SK-N-SH (cell line): ENCODE data around the gene TMEM120B. TPM values are rescaled to one million over a fixed set of nuclear protein-coding genes. Genes with fewer than 3 reads are reported as not detected.

Source experiments
- CTCF ChIA-PET: fragments of 300-600, 350-600 bp; formaldehyde crosslinking; extraction: SDS; loops from one replicate; lab custom pipeline; 2021; lab: Yijun Ruan, JAX
- POLR2A ChIA-PET: fragments of 350-600 bp; sonication (Branson Sonifier 250); formaldehyde crosslinking; extraction: SDS; loops from one replicate; lab custom pipeline; 2020; ENCODE audit warnings: antibody characterized with exemption, inconsistent platforms; lab: Yijun Ruan, JAX
- DNase-seq: peaks from one replicate; pipeline ENCODE4 v3.0.0; 2012
- H2AFZ ChIP-seq: fragments of 200-600 bp; sonication (generic); 2 replicates; pipeline ENCODE4 v1.8.1; 2016; ENCODE audit warnings: antibody characterized with exemption, mild to moderate bottlenecking, low read depth
- H3F3A ChIP-seq: fragments of 200-600 bp; sonication (generic); replicated peaks from 2 replicates; pipeline ENCODE3; 2016; ENCODE audit warnings: antibody characterized with exemption, mild to moderate bottlenecking; ENCODE audit not compliant: insufficient read depth
- H3K27ac ChIP-seq, 2 experiments: fragments of 200-500 bp in 1 of 2; fragments of 200-600 bp in 1 of 2; sonication (Bioruptor generic) in 1 of 2; sonication (generic), shearing (Covaris generic) in 1 of 2; 2 replicates each; pipeline versions ENCODE4 v1.5.1 to v1.6.1; 2014 to 2016; ENCODE audit warnings: low read depth in 2 of 2, inconsistent platforms in 1 of 2, low read length in 1 of 2, mild to moderate bottlenecking in 1 of 2, mixed read lengths in 1 of 2
- H3K27me3 ChIP-seq: fragments of 200-600 bp; sonication (generic), shearing (Covaris generic); 2 replicates; pipeline ENCODE4 v1.6.1; 2016; ENCODE audit warnings: mixed run types; ENCODE audit not compliant: insufficient read depth
- H3K36me3 ChIP-seq, 2 experiments: fragments of 200-500 bp in 1 of 2; fragments of 200-600 bp in 1 of 2; sonication (Bioruptor generic) in 1 of 2; sonication (generic) in 1 of 2; replicated peaks in 1 of 2; 2 replicates each; pipeline versions ENCODE3 to v1.5.1; 2014 to 2016; ENCODE audit warnings: low read length in 1 of 2, mild to moderate bottlenecking in 1 of 2; ENCODE audit not compliant: insufficient read depth in 2 of 2, control insufficient read depth in 1 of 2
- H3K4me1 ChIP-seq, 2 experiments: fragments of 200-500 bp in 1 of 2; fragments of 200-600 bp in 1 of 2; sonication (Bioruptor generic) in 1 of 2; sonication (generic), shearing (Covaris generic) in 1 of 2; 2 replicates each; pipeline versions ENCODE4 v1.5.1 to v1.6.1; 2014 to 2016; ENCODE audit warnings: low read depth in 1 of 2, low read length in 1 of 2, mixed run types in 1 of 2; ENCODE audit not compliant: insufficient read depth in 2 of 2, control insufficient read depth in 1 of 2
- H3K4me2 ChIP-seq: fragments of 200-600 bp; sonication (generic), shearing (Covaris generic); 2 replicates; pipeline ENCODE4 v1.6.1; 2017; ENCODE audit warnings: mixed run types
- H3K4me3 ChIP-seq, 2 experiments: fragments of 200-500 bp in 1 of 2; fragments of 200-600 bp in 1 of 2; sonication (Bioruptor generic) in 1 of 2; sonication (generic), shearing (Covaris generic) in 1 of 2; 2 replicates each; pipeline versions ENCODE4 v1.5.1 to v1.8.1; 2014 to 2016; ENCODE audit warnings: low read depth in 2 of 2, inconsistent platforms in 1 of 2, low read length in 1 of 2, mild to moderate bottlenecking in 1 of 2, mixed read lengths in 1 of 2, moderate library complexity in 1 of 2
- H3K79me2 ChIP-seq: fragments of 200-600 bp; sonication (generic); 2 replicates; pipeline ENCODE4 v1.8.1; 2017; ENCODE audit warnings: mild to moderate bottlenecking; ENCODE audit not compliant: insufficient read depth
- H3K9ac ChIP-seq: fragments of 200-600 bp; sonication (generic); 2 replicates; pipeline ENCODE4 v1.6.1; 2017; ENCODE audit warnings: mixed run types
- H3K9me2 ChIP-seq: fragments of 200-600 bp; sonication (generic); 2 replicates; pipeline ENCODE4 v1.6.1; 2017; ENCODE audit warnings: mixed run types
- H3K9me3 ChIP-seq: fragments of 200-600 bp; sonication (generic); 2 replicates; pipeline ENCODE4 v1.6.1; 2017; ENCODE audit warnings: mixed run types, mild to moderate bottlenecking, moderate library complexity
- H4K20me1 ChIP-seq: fragments of 200-600 bp; sonication (generic); 2 replicates; pipeline ENCODE4 v1.6.1; 2017; ENCODE audit warnings: mild to moderate bottlenecking, mixed run types; ENCODE audit not compliant: insufficient read depth
- CHD2 ChIP-seq: fragments of 150-350 bp; IDR thresholded peaks from 2 replicates; pipeline ENCODE4 v1.6.1; 2018; ENCODE audit warnings: low read length; ENCODE audit not compliant: partially characterized antibody
- FOSL2 ChIP-seq: IDR thresholded peaks from 2 replicates; pipeline ENCODE4 v1.4.0; 2012; ENCODE audit warnings: low read depth, mild to moderate bottlenecking, moderate library complexity, borderline replicate concordance
- GABPA ChIP-seq: IDR thresholded peaks from 2 replicates; pipeline ENCODE4 v1.4.0; 2012; ENCODE audit warnings: low read depth, mild to moderate bottlenecking
- GATA2 ChIP-seq: sonication (generic); formaldehyde crosslinking; IDR thresholded peaks from 2 replicates; pipeline ENCODE4 v1.5.0; 2020; ENCODE audit warnings: mild to moderate bottlenecking, missing genetic modification reagents
- IRF3 ChIP-seq: fragments of 150-350 bp; IDR thresholded peaks from 2 replicates; pipeline ENCODE4 v1.6.1; 2016; ENCODE audit warnings: mild to moderate bottlenecking, low read depth, low read length
- MAX ChIP-seq: IDR thresholded peaks from 2 replicates; pipeline ENCODE4 v1.4.0; 2012; ENCODE audit warnings: low read depth
- MEF2A ChIP-seq: IDR thresholded peaks from 2 replicates; pipeline ENCODE4 v1.4.0; 2012; ENCODE audit warnings: low read depth, borderline replicate concordance
- POLR2AphosphoS5 ChIP-seq: IDR thresholded peaks from 2 replicates; pipeline ENCODE4 v1.6.1; 2012; ENCODE audit warnings: low read depth, low read length
- RAD21 ChIP-seq: IDR thresholded peaks from 2 replicates; pipeline ENCODE4 v1.6.1; 2012; ENCODE audit warnings: mild to moderate bottlenecking, low read length
- RCOR1 ChIP-seq: fragments of 150-350 bp; IDR thresholded peaks from 2 replicates; pipeline ENCODE4 v1.6.1; 2017; ENCODE audit warnings: antibody characterized with exemption, low read length
- RFX5 ChIP-seq: IDR thresholded peaks from 2 replicates; pipeline ENCODE4 v1.6.1; 2012; ENCODE audit warnings: mild to moderate bottlenecking, improper control_type of control experiment, low read length
- RXRA ChIP-seq: IDR thresholded peaks from 2 replicates; pipeline ENCODE4 v1.4.0; 2012; ENCODE audit warnings: low read depth, mild to moderate bottlenecking, borderline replicate concordance
- SIN3A ChIP-seq: IDR thresholded peaks from 2 replicates; pipeline ENCODE4 v1.6.1; 2012; ENCODE audit warnings: low read depth, mild to moderate bottlenecking, low read length, moderate library complexity, borderline replicate concordance
- SMC3 ChIP-seq: IDR thresholded peaks from 2 replicates; pipeline ENCODE4 v1.6.1; 2012; ENCODE audit warnings: low read depth, low read length, improper control_type of control experiment
- TCF12 ChIP-seq: IDR thresholded peaks from 2 replicates; pipeline ENCODE4 v1.4.0; 2012
- TEAD4 ChIP-seq: IDR thresholded peaks from 2 replicates; pipeline ENCODE4 v1.4.0; 2012; ENCODE audit warnings: mild to moderate bottlenecking, borderline replicate concordance; ENCODE audit not compliant: insufficient read depth
- USF1 ChIP-seq: IDR thresholded peaks from 2 replicates; pipeline ENCODE4 v1.4.0; 2012; ENCODE audit warnings: low read depth, borderline replicate concordance
- USF2 ChIP-seq: fragments of 150-350 bp; IDR thresholded peaks from 2 replicates; pipeline ENCODE4 v1.6.1; 2017; ENCODE audit warnings: antibody characterized with exemption, low read length, low read depth, borderline replicate concordance
- YY1 ChIP-seq: IDR thresholded peaks from 2 replicates; pipeline ENCODE4 v1.4.0; 2012; ENCODE audit warnings: low read depth, mild to moderate bottlenecking
- ZBTB33 ChIP-seq: IDR thresholded peaks from 2 replicates; pipeline ENCODE4 v1.4.0; 2012; ENCODE audit warnings: low read depth, borderline replicate concordance
- WGBS: methylation state at CpG from one replicate; pipeline ENCODE4 v1.1.6; 2017; ENCODE audit warnings: low lambda C conversion rate; 5-methylcytosine and 5-hydroxymethylcytosine counted together
- polyA plus RNA-seq, 3 experiments: library from polyadenylated mRNA; depleted of rRNA; stranded (reverse); fragments of >200 nt; gene quantifications; 2 replicates each; pipeline ENCODE4 v1.2.3, GENCODE V29; 2012

Gene TMEM120B
- polyA plus RNA-seq, 1 of the 3 experiments (the other 2 are of a cell fraction): 15.4 TPM

- Histone ChIP-seq H3K4me2 (no peak overlapping the region), H3K36me3 (peaks cover 49 to 54% of the 10 kb centered on the region in 2 experiments), H4K20me1 (peaks cover 41% of the 10 kb centered on the region), H3K27ac (no peak overlapping the region), H3K27me3 (no peaks in the 10 kb centered on the region), H2AFZ (no peak overlapping the region), H3K9me2 (no peaks in the 10 kb centered on the region), H3F3A (peaks cover 15% of the 10 kb centered on the region), H3K9ac (no peak overlapping the region), H3K9me3 (no peaks in the 10 kb centered on the region), H3K79me2 (peaks cover 66% of the 10 kb centered on the region), H3K4me3 (no peak overlapping the region), H3K4me1 (peaks cover 17 to 18% of the 10 kb centered on the region in 2 experiments; a peak in 2 of 4 replicates)
- WGBS: 94% methylated on average over 14 of the region's 14 CpGs
- CTCF ChIA-PET: interaction anchor here (3.9 to 18.3 kb wide), 4 partner anchors 14 to 41 kb away, joined by 36 to 675 read pairs (median 45); partner anchors contain the start of gene RHOF
- TF ChIP-seq MEF2A: no peak
- TF ChIP-seq FOSL2: no peak
- no peak for TF ChIP-seq YY1
- no peak for TF ChIP-seq GABPA
- no peak for TF ChIP-seq RCOR1
- no peak for TF ChIP-seq TCF12
- no peak for TF ChIP-seq USF1
- no peak for TF ChIP-seq MAX
- TF ChIP-seq TEAD4: no peak
- TF ChIP-seq SMC3: no peak
- TF ChIP-seq ZBTB33: no peak
- no peak for TF ChIP-seq GATA2
- TF ChIP-seq CHD2: no peak
- DNase-seq: no peak
- POLR2A ChIA-PET: no interaction called here
Measured at GRCh38 chr12:121813951-121814350, 101.4 kb downstream of the TMEM120B start.

GRCh38 chr12:121814429-121815119, 102.0 kb downstream of the TMEM120B start:
- 96% methylated on average over 27 of the region's 31 CpGs for WGBS
- ChIA-PET CTCF (interaction anchor here (1.4 to 18.3 kb wide), 2 partner anchors 8 to 20 kb away, joined by 5 to 675 read pairs; partner anchors contain the start of gene RHOF), POLR2A (no interaction called here)
- H3K4me1 ChIP-seq: peaks cover 17 to 18% of the 10 kb centered on the region in 2 experiments; a peak in 2 of 4 replicates
- H2AFZ ChIP-seq: no peak overlapping the region
- no peaks in the 10 kb centered on the region for H3K9me2 ChIP-seq
- DNase-seq: no peak
- H3K36me3 ChIP-seq: peaks cover 47 to 53% of the 10 kb centered on the region in 2 experiments
- H3F3A ChIP-seq: peaks cover 15% of the 10 kb centered on the region
- peaks cover 41% of the 10 kb centered on the region for H4K20me1 ChIP-seq
- H3K27me3 ChIP-seq: no peaks in the 10 kb centered on the region
- no peak overlapping the region for H3K4me2 ChIP-seq
- no peaks in the 10 kb centered on the region for H3K9me3 ChIP-seq
- no peak overlapping the region for H3K9ac ChIP-seq
- no peak overlapping the region for H3K4me3 ChIP-seq
- H3K27ac ChIP-seq: no peak overlapping the region
- peaks cover 65% of the 10 kb centered on the region for H3K79me2 ChIP-seq
- no peak for TF ChIP-seq SIN3A
- TF ChIP-seq POLR2AphosphoS5: no peak
- TF ChIP-seq RFX5: no peak
- no peak for TF ChIP-seq CHD2
- no peak for TF ChIP-seq RAD21
- TF ChIP-seq IRF3: no peak
- TF ChIP-seq TEAD4: no peak
- TF ChIP-seq USF1: no peak
- TF ChIP-seq USF2: no peak
- no peak for TF ChIP-seq FOSL2
- no peak for TF ChIP-seq MAX
- TF ChIP-seq RXRA: no peak
